IPS-NIHi11 (cell line): ENCODE measurements around the gene ARHGEF1.

ENCODE experiments used
- DNase-seq: peaks from one replicate; pipeline ENCODE4 v3.0.0; 2012; ENCODE audit warnings: mixed read lengths, low spot score

Gene ARHGEF1

GRCh38 chr19:41918653-41919244 lies 35.8 kb downstream of the ARHGEF1 start:
- no peak for DNase-seq

DNA sequence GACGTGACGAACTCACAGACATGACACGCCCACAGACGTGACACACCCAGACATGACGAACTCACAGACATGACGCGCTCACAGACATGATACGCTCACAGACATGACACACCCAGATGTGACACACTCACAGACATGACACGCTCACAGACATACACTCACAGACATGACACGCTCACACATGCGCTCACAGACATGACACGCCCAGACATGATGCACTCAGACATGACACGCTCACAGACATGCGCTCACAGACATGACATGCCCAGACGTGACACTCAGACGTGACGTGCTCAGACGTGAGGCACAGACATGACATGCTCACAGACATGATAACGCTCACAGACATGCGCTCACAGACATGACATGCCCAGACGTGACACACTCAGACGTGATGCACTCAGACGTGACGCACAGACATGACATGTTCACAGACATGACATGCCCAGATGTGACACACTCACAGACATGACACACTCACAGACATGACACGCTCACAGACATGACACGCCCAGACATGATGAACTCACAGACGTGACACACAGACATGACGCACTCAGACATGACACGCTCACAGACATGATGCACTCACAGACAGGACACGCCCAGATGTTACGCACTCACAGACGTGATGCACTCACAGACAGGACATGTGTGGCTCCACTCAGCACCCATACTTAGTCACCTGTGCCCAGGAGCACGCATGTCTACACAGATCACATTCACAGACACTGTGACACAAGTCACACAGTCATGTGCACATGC lies 37.1 kb downstream of the ARHGEF1 start:
- DNase-seq, result no peak

- DNase-seq, result no peak
These were observed 38.0 kb downstream of the ARHGEF1 start for GRCh38 chr19:41920882-41921576.

- no peak for DNase-seq
These were observed 38.9 kb downstream of the ARHGEF1 start for GRCh38 chr19:41921577-41922576.

GRCh38 chr19:41922585-41922984 lies 39.6 kb downstream of the ARHGEF1 start:
- no peak for DNase-seq

DNA sequence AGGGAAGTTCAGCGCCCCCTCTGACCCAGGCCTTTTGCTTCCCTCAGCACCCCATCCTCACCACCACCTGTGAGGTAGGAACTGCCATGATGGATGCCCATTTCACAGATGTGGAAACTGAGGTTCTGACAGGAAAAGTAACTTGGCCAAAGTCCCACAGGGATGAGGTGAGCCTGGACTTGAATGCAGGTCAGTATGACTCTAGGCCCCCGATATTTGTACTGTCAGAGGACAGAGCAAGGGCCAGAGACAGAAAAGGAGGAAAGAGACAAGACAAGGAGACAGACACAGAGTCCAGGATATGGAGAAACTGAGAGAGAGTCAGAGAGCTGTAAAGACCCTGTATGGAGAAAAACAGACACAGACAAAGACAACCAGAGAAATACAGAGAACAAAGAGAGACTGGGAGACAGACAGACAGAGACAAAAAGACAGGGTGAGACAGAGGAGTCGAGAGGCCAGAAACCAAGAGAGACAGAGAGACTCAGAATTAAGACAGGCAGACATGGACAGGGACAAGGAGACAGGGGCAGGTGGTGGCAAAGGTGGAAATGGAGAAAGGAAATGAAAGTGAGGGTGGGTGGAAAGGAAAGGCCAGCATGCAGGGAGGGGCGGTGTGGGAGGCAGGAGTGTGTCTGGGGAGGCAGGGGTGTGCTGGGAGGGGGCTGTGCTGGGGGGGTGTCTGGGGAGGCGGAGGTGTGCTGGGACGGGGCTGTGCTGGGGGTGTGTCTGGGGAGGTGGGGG lies 40.2 kb downstream of the ARHGEF1 start:
- no peak for DNase-seq

DNA sequence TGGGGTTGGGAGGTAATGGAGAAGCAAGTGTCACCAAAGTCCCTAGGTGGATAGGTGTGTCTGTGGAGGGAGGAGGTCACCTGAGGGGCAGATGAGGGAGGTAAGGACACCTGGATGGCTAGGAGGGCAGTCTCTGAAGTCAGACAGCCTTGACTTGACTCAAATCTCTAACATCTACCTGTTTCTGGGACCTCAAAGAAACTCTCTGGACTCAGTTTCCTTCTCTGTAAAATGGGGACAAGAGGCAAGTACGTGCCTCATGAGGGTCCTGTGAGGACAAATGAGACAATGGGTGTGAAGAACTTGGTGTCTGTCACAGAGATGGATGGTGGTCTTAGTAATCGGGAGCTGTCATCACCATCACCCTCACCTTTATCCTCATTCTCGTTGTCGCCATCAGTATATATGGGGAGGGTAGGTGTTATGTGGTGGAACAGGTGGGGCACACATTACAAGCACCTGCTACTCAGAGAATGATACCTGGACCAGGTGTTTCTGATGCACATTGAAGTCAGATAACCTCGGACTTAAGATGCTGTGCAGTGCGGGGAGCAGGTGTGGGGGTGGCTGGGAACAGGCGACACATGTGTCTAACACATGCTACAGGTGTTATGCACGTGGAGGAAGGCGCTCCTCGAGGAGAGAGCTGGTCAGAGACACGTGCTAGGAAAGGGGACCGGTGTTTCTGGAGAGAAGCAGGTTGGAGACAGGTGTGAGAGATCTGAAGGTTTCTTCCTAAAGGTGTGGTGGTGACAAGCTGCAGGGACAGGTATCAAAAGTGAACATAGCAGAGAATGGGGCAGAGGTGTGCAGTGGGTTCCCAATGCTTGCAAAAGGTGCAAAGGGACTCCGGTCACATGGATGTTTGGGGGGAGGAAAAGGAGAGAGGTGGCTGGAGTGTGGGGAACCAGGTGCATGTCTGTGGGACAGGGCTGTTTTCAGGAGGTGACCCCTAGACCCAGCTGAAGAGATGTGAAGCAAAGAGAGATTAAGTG lies 41.5 kb downstream of the ARHGEF1 start:
- DNase-seq, result no peak

DNA sequence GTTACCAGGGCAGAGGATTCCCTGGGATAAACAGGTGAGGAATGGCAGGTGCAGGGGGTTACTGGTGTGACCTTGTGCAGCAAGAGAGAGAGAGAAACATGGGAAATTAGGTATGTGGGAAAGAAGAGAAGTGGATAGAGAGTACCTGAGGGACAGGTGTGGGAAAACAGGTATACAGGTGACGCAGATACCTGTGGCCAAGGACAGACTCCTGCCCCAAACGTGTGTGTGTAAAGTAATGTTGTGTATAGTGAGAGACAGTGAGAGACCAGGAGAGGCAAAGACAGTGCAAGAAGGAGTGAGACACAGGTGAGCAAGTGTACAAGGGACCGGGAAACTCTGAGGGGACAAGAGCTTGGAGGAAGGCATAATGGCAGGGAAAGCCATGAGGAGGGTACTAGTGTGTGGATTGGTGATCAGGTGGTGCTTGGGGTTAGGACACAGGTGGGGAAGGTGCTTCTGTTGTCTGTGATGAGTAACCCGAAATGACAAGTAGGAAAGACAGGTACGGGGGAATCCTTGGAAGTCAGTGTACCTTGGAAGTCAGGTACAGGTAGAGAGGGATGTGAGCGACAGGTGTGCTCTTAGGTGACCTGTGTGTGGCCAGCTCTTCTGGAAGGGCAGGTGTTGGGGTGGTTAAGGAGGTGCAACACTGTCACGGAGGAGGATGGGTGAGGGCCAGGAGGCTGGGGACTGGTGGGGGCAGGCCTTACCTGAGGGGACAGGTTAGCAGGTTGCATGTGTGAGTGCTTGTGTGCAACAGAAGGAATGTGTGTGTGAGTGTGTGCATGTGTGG lies 42.4 kb downstream of the ARHGEF1 start:
- DNase-seq, result no peak

GRCh38 chr19:41926028-41926762 lies 43.2 kb downstream of the ARHGEF1 start:
- no peak for DNase-seq

DNA sequence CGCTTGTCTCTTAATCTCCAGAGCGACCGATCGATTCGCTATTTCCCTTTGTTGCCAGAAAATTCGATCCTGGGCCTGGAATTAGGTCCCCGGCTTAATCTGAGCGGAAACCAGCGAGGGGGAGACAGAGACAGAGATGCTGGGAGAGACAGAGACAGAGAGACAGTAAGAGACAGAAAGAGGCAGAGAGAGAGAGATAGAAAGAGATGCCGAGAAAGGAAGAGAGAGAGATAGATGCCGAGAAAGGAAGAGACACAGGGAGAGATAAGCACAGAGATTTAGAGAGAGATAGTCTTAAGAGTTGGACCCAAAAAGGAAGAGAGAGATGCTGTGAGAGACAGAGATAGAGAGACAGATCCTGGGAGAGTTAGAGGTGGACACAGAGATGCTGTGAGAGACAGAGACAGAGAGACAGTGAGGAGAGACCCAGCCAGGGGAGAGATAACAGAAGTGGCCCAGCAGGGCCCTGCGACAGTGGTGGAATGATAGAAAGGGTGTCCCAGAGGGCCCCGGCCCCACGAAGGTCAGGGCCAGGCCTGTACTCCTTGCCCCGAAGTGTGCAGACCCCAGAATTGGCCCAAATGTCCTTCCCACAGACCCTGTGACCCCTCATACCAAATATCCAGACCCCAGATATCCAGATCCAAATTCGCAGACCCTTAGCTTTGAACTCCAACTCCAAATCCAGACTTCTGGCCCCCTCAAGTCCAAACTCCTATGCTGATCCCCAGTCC lies 43.9 kb downstream of the ARHGEF1 start:
- DNase-seq, result no peak

DNA sequence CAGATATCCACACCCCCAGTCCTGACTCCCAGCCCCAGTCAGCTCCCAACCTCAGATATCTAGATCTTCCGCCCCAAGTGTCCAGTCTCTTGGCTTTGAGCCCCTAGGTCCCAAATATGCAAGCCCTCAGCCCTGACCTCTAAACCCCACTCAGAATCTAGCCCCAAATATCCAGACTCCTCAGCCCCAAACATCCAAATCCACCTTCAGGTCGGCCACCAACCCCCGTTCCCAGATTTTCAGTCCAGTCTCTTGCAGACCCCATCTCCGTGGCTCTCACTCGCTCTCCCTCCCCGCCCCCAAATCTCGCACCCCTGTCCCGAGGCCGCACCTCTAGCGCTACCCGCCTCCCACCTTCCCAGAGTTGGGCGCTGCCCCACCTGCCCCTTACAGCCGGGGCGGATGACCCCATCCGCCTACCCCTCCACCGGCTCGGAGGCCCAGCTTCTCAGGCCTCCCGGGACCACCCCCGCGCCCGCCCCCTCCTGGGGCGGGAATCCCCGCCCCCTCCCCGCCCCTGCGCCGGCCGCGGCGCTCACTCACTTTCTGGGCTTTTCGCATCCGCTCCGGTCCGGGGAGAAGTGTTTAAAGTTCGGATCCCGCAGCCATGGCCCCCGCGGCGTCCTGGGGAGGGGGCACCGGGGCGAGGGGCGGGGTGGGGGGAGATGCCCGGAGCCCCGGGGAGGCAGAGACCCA lies 44.7 kb downstream of the ARHGEF1 start:
- DNase-seq, result peak; percentile 71

DNA sequence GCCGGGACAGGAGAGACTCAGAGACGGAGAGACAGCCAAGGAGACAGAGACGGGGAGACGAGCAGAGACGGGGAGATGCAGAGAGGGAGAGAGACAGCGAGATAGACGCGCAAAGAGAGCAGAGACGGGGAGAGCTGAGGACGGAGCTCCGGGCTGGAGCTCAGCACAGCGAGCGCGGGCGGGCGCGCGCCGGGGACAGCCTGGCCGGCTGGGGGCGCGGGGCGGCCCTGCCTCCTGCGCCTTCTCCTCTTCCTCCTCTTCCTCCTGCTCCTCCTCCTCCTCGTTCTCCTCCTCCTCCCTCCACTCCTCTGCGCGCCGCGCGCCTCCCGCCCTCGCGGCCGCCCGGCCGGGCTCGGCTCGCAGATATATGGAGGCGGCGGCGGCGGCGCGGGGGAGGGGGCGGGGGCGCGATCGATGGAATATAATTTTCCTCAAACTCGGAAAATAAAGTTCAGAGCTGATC lies 45.3 kb downstream of the ARHGEF1 start, which contains the start of gene ERFL:
Gene ERFL, minus strand, starts transcription at position 229 of the 463 bp plus-strand sequence. CDS start 15,530 bp downstream, outside the sequence.
- DNase-seq, result peak; percentile 41

DNA sequence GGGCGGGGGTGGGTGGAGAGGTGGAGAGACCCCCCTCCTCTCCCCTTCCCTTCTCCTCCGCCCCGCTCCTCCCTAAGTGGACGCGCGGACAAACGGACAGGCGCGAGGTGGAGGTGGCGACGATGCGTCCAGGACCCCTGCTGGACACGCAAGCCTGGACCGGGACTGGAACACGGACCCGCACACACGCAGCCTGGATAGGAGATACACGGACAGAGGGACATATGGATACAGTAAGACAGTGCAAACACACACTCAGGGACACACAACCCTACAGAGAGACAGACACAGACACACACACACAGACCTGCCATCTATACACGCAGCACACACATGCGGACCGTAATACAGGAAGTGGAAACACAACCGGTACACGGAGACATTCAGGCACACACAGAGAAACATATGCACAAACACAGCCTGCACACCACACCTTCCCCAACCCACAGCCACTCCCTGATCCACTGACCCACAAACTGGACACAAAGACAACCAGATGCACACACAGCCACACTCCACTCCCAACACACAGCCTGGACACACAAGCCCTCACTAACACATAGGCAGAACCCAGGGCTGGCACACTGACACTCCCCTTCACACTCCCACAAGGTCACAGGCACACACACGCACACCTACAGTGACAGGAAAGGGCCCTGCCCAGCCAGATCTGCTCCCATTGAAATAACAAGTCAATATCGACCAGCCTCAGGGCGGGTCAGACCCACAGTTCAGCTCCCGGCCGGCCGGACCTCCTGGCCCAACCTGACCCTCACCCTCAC lies 46.0 kb downstream of the ARHGEF1 start:
- no peak for DNase-seq

DNA sequence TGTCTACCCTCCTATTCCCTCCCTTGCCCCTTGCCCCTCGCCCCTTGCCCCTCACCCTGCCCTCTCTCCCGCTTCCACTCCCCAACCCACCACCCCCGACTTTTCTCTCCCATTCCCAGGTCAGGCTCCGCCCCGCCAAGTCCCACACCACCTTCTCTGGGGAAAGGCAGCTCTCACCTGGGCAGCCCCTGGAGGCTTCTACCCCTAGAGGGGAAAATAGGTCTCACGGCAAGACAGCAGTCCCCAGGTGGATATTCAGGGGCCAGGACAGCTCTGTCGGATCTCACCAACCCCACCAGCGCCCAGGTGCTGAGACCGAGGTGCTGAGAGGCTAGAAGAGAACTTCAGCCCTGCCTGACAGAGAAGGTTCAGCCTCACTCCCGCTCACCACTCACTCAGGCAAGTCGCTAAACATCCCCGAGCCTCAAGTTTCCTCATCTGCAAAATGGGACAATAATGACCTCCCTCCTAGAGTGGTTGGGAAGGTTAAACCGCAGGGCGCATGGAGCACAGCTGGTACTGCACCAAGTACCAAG lies 46.6 kb downstream of the ARHGEF1 start:
- DNase-seq, result no peak

GRCh38 chr19:41930322-41930722 lies 47.3 kb downstream of the ARHGEF1 start:
- no peak for DNase-seq
